Right lobe of liver (tissue), 6 donors: ENCODE measurements around the gene TPRG1L. TPM values are rescaled to one million over a fixed set of nuclear protein-coding genes. Genes with fewer than 3 reads are reported as not detected.
"Not testable (repeated sequence)": the region's sequence is repeated elsewhere in the genome, so short reads cannot be mapped to it uniquely, and the experiment has no call there.

ENCODE experiments used
- ATAC-seq, 4 donors: fragments of 200-7000 bp; cut with Tn5 transposase; one replicate each; pipeline ENCODE4 v1.9.1; 2020; ENCODE audit warnings: mild to moderate bottlenecking in 4 of 4, moderate library complexity in 4 of 4
- DNase-seq, 3 donors: peaks; one replicate each; pipeline ENCODE4 v3.0.0-alpha.2; 2020
- H3K27ac ChIP-seq, 3 donors: fragments of 200-600 bp; one replicate each; pipeline ENCODE4 v1.8.0; 2022
- H3K27me3 ChIP-seq, 2 donors: fragments of 200-600 bp; one replicate each; pipeline ENCODE4 v1.8.0; 2022
- H3K36me3 ChIP-seq, 4 donors: fragments of 200-600 bp; sonication (generic) in 1 of 4; one replicate each; pipeline versions ENCODE4 v1.5.1 to v1.8.0; 2017 to 2022; ENCODE audit warnings: control low read depth in 1 of 4
- H3K4me1 ChIP-seq, 4 donors: fragments of 200-600 bp; sonication (generic) in 1 of 4; one replicate each; pipeline versions ENCODE4 v1.5.1 to v1.8.0; 2017 to 2022; ENCODE audit warnings: control low read depth in 1 of 4
- H3K4me3 ChIP-seq, 3 donors: fragments of 200-600 bp; one replicate each; pipeline ENCODE4 v1.8.0; 2022
- H3K9me3 ChIP-seq, 4 donors: fragments of 200-600 bp; sonication (generic) in 1 of 4; one replicate each; pipeline versions ENCODE4 v1.5.1 to v1.8.0; 2017 to 2022; ENCODE audit warnings: control low read depth in 1 of 4
- POLR2A ChIP-seq: fragments of 450-650 bp; IDR thresholded peaks from one replicate; pipeline ENCODE4 v1.6.1; 2017; ENCODE audit warnings: antibody characterized with exemption, mild to moderate bottlenecking
- WGBS: methylation state at CpG from one replicate; pipeline ENCODE4 v1.1.6; 2018; ENCODE audit warnings: low coverage, low lambda C conversion rate; ENCODE audit not compliant: insufficient coverage; ENCODE audit errors: missing lambda C conversion rate; 5-methylcytosine and 5-hydroxymethylcytosine counted together
- intact Hi-C, 2 donors: fragments of 100-400 bp; cut with DNase I; formaldehyde crosslinking; loops; one replicate each; pipeline versions ENCODE4 v1.11.2 to v1.14.1; 2022
- total RNA-seq, 6 experiments: library from RNA; depleted of rRNA in 2 of 6; stranded (reverse); fragments of >200 nt in 2 of 6; fragmentation: NEBNext Ultra II Directional in 3 of 6; extraction: Animal tissue kit (Norgen Biotek cat#: 25700) in 3 of 6; gene quantifications; one replicate each; pipeline versions ENCODE4 v1.1.0 to v1.2.4, GENCODE V29; 2016 to 2023
- TF ChIP-seq, protein P1 (sequence below), 4 donors: fragments of 200-600 bp in 3 of 4; fragments of 450-650 bp in 1 of 4; IDR thresholded peaks; one replicate each; pipeline versions ENCODE4 v1.5.1 to v1.8.0; 2016 to 2022; ENCODE audit warnings: antibody characterized with exemption in 4 of 4, mild to moderate bottlenecking in 2 of 4
- donor health status: DM: no; HTN: yes; CAD: no.
- donor health status: DM: no; HTN: no; CAD: no.
- donor health status: DM: no; HTN: no; CAD: no.
- donor health status: DM: no; HTN: yes; CAD: no.
- donor health status: DM: no; HTN: yes; CAD: no.

TPRG1L gene
- total RNA-seq, 6 experiments from 2014 or later = 42.5 to 54.6 (median 53.4) TPM

DNA sequence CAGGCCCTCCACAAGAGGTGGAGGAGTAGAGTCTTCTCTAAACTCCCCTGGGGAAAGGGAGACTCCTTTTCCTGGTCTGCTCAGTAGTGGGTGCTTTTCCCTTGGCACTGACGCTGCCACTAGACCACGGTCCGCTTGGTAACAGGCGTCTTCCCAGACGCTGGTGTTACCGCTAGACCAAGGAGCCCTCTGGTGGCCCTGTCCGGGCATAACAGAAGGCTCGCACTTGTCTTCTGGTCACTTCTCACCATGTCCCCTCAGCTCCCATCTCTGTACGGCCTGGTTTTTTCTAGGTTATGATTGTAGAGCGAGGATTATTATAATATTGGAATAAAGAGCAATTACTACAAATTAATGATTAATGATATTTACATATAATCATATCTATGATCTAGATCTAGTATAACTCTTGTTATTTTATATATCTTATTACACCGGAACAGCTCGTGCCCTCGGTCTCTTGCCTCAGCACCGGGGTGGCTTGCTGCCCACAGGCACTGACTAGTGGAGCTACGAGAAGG lies 3.6 kb upstream of the TPRG1L start:
- WGBS = 22% methylated on average over 13 of the region's 15 CpGs
- H3K4me3 ChIP-seq, H3K27ac ChIP-seq, H3K36me3 ChIP-seq, ATAC-seq, H3K9me3 ChIP-seq, H3K27me3 ChIP-seq, intact Hi-C loops, DNase-seq: not testable (repeated sequence)
- TF ChIP-seq, protein P1, sequence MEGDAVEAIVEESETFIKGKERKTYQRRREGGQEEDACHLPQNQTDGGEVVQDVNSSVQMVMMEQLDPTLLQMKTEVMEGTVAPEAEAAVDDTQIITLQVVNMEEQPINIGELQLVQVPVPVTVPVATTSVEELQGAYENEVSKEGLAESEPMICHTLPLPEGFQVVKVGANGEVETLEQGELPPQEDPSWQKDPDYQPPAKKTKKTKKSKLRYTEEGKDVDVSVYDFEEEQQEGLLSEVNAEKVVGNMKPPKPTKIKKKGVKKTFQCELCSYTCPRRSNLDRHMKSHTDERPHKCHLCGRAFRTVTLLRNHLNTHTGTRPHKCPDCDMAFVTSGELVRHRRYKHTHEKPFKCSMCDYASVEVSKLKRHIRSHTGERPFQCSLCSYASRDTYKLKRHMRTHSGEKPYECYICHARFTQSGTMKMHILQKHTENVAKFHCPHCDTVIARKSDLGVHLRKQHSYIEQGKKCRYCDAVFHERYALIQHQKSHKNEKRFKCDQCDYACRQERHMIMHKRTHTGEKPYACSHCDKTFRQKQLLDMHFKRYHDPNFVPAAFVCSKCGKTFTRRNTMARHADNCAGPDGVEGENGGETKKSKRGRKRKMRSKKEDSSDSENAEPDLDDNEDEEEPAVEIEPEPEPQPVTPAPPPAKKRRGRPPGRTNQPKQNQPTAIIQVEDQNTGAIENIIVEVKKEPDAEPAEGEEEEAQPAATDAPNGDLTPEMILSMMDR (IDR thresholded peaks at IDR 0.05) = peak in 3 of 4 donors; percentile 34 to 61 (median 54)
- peaks cover 0 to 25% (median 3%) of the 10 kb centered on the region in 4 donors for H3K4me1 ChIP-seq

DNA sequence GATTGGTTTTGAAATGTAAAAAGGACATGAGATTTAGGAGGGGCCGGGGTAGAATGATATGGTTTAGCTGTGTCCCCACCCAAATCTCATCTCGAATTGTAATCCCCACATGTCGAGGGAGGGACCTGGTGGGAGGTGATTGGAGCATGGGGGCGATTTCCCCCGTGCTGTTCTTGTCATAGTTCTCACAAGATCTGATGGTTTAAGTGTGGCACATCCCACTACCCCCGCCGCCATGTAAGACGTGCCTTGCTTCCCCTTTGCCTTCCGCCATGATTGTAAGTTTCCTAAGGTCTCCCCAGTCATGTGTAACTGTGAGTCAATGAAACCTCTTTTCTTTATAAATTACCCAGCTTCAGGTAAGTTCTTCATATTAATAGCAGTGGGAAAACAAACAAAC lies 2.7 kb upstream of the TPRG1L start:
- intact Hi-C loops, DNase-seq, ATAC-seq, H3K27ac ChIP-seq, H3K36me3 ChIP-seq, H3K9me3 ChIP-seq, H3K4me3 ChIP-seq, H3K27me3 ChIP-seq: not testable (repeated sequence)
- H3K4me1 ChIP-seq = peaks cover 0 to 28% (median 5%) of the 10 kb centered on the region in 4 donors
- 73% methylated on average over 7 of the region's 9 CpGs for WGBS

DNA sequence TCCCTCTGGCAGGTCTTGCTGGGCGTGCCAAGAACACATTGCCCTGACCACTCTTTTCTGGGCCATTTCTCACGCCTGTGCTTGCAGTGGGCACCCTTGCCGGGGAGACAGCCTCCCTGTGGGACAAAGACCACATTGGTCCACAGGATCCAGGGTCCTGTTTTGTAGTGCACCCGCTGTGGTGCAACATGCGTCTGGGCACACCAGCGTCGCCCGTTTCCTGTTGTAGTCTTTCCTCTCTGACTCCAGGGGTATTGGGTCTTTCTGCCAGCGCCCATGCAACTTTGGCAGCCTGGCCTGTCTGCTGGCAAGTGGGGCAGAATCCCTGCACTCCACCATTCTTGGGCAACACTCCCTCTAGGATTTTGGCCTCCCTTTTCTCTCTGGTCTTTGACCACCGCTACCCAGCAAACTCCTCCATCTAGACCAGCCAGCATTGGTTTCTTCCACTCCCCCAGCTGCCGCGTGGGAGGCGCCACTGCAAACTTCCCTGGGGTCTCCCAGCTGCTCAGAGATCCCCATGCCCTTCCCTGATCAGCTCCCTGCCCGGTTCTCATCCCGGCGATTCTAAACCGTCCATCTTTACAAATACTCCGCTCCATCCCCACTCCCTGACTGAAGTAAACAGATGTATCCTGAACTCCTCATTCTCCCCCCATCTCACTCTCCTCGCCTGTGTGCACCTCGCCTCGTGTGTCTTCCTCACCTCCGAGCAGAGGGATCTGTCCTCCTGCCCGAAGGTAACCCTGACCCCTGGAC lies 1.2 kb upstream of the TPRG1L start:
- peak overlapping the region; percentile 89 to 99 (median 96) for H3K4me3 ChIP-seq
- H3K36me3 ChIP-seq = peaks cover 0 to 23% (median 14%) of the 10 kb centered on the region in 4 donors
- TF ChIP-seq, protein P1 (IDR thresholded peaks at IDR 0.05) = no peak
- no peak for TF ChIP-seq POLR2A
- ATAC-seq = no peak
- no peaks in the 10 kb centered on the region for H3K9me3 ChIP-seq
- 27% methylated on average over 21 of the region's 23 CpGs for WGBS
- H3K27ac ChIP-seq = peak overlapping the region in 2 of 3 donors; percentile 44 to 72
- no peak for DNase-seq
- H3K27me3 ChIP-seq = no peaks in the 10 kb centered on the region
- intact Hi-C loops = no loop called here
- peaks cover 0 to 28% (median 5%) of the 10 kb centered on the region in 4 donors for H3K4me1 ChIP-seq

DNA sequence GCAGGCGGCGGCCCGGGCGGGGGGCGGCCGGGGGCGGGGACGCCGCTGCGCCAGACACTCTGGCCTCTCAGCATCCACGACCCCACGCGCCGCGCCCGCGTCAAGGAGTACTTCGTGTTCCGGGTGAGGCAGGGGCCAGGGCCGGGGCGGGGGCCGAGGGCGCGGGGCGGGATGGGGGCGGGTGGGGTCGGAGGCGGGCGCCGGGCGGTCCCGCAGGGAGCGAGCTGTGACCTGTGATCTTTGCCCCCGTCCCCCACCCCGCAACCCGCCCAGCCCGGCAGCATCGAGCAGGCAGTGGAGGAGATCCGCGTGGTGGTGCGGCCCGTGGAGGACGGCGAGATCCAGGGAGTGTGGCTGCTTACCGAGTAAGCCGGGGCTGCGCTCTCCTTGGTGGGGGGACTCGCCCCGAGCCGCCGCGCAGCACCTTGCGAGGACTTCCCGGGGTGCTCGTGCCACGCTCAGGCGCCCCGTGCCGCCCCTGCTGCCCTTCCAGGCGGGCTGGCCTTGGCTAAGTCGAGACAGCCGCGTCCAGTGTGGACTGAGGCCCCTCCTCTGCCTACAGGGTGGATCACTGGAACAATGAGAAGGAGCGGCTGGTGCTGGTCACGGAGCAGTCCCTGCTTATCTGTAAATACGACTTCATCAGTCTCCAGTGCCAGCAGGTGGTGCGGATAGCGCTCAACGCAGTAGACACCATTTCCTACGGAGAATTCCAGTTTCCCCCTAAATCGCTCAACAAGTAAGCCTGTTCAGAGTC lies 514 bp downstream of the TPRG1L start:
- H3K9me3 ChIP-seq = no peaks in the 10 kb centered on the region
- ATAC-seq (peak; percentile 45 to 61 (median 58)), DNase-seq (peak; percentile 63 to 78 (median 76))
- peaks cover 2 to 36% (median 16%) of the 10 kb centered on the region in 4 donors for H3K36me3 ChIP-seq
- H3K27ac ChIP-seq = peak overlapping the region; percentile 57 to 72 (median 65)
- peaks cover 0 to 28% (median 5%) of the 10 kb centered on the region in 4 donors for H3K4me1 ChIP-seq
- no peaks in the 10 kb centered on the region for H3K27me3 ChIP-seq
- intact Hi-C loops = no loop called here
- 11% methylated on average over 2 of the region's 71 CpGs for WGBS
- peak overlapping the region; percentile 89 to 99 (median 96) for H3K4me3 ChIP-seq
- peak; percentile 14 for TF ChIP-seq POLR2A
- TF ChIP-seq, protein P1 (IDR thresholded peaks at IDR 0.05) = no peak
